ENCODE data around the gene PNPT1. TPM values are rescaled to one million over a fixed set of nuclear protein-coding genes. Genes with fewer than 3 reads are reported as not detected.
A peak's percentile ranks its signal among the peaks of the same experiment; 100 is the strongest.

Gene PNPT1
- total RNA-seq, 4 donors from 2014 or later, result 11.6 to 21.4 (median 16.1) TPM

- DNase-seq (ENCODE audit: low spot score in 2 of 2), result peak; percentile 95 to 96
- 0 to 1% methylated on average over 76 to 79 of the region's 82 CpGs for WGBS, 2 donors
- H3K9me3 ChIP-seq, result no peaks in the 10 kb centered on the region
- peaks cover 0 to 34% (median 1%) of the 10 kb centered on the region in 3 donors for H3K36me3 ChIP-seq
- H3K27me3 ChIP-seq, result no peaks in the 10 kb centered on the region
- peaks cover 0 to 64% (median 21%) of the 10 kb centered on the region in 4 donors for H3K4me1 ChIP-seq
- peak within 1 kb of the TSS; percentile 91 to 99 (median 96) for H3K27ac ChIP-seq
- H3K4me3 ChIP-seq, result peak within 1 kb of the TSS; percentile 83 to 89 (median 85)
- peak; percentile 94 to 97 for TF ChIP-seq POLR2A (IDR thresholded peaks at IDR 0.05)
- TF ChIP-seq CTCF (IDR thresholded peaks at IDR 0.05), result peak; percentile 43 to 94 (median 64)
- peak; percentile 79 to 98 for TF ChIP-seq EP300 (IDR thresholded peaks at IDR 0.05)
Observed at GRCh38 chr2:55617175-55618024, 76.2 kb downstream of the PNPT1 start, which contains the start of gene PPP4R3B. TSS of gene PPP4R3B (minus strand) at chr2:55617622. CDS start at chr2:55617285, 337 bp downstream.

- Histone ChIP-seq H3K4me1 (peaks cover 0 to 57% (median 21%) of the 10 kb centered on the region in 4 donors), H3K36me3 (peaks cover 0 to 38% (median 4%) of the 10 kb centered on the region in 3 donors), H3K4me3 (peak overlapping the region; percentile 70 to 89 (median 84)), H3K27ac (peak overlapping the region; percentile 91 to 99 (median 96)), H3K27me3 (no peaks in the 10 kb centered on the region), H3K9me3 (no peaks in the 10 kb centered on the region)
- DNase-seq (ENCODE audit: low spot score in 2 of 2), result peak in 1 of 2 donors; percentile 16
- TF ChIP-seq EP300 (IDR thresholded peaks at IDR 0.05) (peak in 1 of 2 donors; percentile 5), POLR2A (IDR thresholded peaks at IDR 0.05) (no peak), CTCF (IDR thresholded peaks at IDR 0.05) (no peak)
- 1% methylated on average over 24 of the region's 24 CpGs for WGBS, 2 donors
Observed at GRCh38 chr2:55616551-55617174, 77.0 kb downstream of the PNPT1 start.

GRCh38 chr2:55611997-55612396, 81.6 kb downstream of the PNPT1 start:
- Histone ChIP-seq H3K9me3 (no peaks in the 10 kb centered on the region), H3K27ac (no peak overlapping the region), H3K36me3 (peaks cover 2 to 42% (median 9%) of the 10 kb centered on the region in 3 donors), H3K4me1 (peaks cover 0 to 56% (median 6%) of the 10 kb centered on the region in 4 donors), H3K4me3 (no peak overlapping the region), H3K27me3 (no peaks in the 10 kb centered on the region)
- TF ChIP-seq EP300 (IDR thresholded peaks at IDR 0.05), result no peak
- TF ChIP-seq CTCF (IDR thresholded peaks at IDR 0.05), result no peak
- no peak for TF ChIP-seq POLR2A (IDR thresholded peaks at IDR 0.05)
- DNase-seq (ENCODE audit: low spot score in 2 of 2), result no peak
- WGBS, 2 donors, result 82 to 92% methylated on average over 1 of the region's 1 CpG

- Histone ChIP-seq H3K4me3 (no peak overlapping the region), H3K4me1 (peaks cover 0 to 54% (median 6%) of the 10 kb centered on the region in 4 donors), H3K36me3 (peaks cover 2 to 48% (median 9%) of the 10 kb centered on the region in 3 donors), H3K27ac (no peak overlapping the region), H3K27me3 (no peaks in the 10 kb centered on the region), H3K9me3 (no peaks in the 10 kb centered on the region)
- no peak for TF ChIP-seq POLR2A (IDR thresholded peaks at IDR 0.05)
- TF ChIP-seq CTCF (IDR thresholded peaks at IDR 0.05), result no peak
- TF ChIP-seq EP300 (IDR thresholded peaks at IDR 0.05), result no peak
- no peak for DNase-seq (ENCODE audit: low spot score in 2 of 2)
- 94 to 97% methylated on average over 3 of the region's 3 CpGs for WGBS, 2 donors
Observed at GRCh38 chr2:55610954-55611743, 82.5 kb downstream of the PNPT1 start.
